ENCODE measurements around the gene KRTAP5-2.
"Not testable (repeated sequence)": the region's sequence is repeated elsewhere in the genome, so short reads cannot be mapped to it uniquely, and the experiment has no call there.

The KRTAP5-2 gene, protein sequence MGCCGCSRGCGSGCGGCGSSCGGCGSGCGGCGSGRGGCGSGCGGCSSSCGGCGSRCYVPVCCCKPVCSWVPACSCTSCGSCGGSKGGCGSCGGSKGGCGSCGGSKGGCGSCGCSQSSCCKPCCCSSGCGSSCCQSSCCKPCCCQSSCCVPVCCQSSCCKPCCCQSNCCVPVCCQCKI

DNA sequence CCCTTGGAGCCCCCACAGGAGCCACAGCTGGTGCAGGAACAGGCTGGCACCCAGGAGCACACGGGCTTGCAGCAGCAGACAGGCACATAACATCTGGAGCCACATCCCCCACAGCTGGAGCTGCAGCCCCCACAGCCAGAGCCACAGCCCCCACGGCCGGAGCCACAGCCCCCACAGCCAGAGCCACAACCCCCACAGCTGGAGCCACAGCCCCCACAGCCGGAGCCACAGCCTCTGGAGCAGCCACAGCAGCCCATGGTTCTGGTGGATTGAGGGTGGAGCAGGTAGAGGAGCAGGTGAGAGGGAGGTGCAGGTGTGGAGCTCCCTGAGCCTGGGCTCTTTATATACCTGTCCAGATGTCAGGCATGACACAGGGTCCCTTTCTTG lies at the start of gene KRTAP5-2:
Gene KRTAP5-2, minus strand, starts transcription at position 301 of the 387 bp plus-strand sequence. Its CDS starts 44 bp downstream, at position 257.
- FAIRE-seq, result no peak
- TF ChIP-seq, protein P1, sequence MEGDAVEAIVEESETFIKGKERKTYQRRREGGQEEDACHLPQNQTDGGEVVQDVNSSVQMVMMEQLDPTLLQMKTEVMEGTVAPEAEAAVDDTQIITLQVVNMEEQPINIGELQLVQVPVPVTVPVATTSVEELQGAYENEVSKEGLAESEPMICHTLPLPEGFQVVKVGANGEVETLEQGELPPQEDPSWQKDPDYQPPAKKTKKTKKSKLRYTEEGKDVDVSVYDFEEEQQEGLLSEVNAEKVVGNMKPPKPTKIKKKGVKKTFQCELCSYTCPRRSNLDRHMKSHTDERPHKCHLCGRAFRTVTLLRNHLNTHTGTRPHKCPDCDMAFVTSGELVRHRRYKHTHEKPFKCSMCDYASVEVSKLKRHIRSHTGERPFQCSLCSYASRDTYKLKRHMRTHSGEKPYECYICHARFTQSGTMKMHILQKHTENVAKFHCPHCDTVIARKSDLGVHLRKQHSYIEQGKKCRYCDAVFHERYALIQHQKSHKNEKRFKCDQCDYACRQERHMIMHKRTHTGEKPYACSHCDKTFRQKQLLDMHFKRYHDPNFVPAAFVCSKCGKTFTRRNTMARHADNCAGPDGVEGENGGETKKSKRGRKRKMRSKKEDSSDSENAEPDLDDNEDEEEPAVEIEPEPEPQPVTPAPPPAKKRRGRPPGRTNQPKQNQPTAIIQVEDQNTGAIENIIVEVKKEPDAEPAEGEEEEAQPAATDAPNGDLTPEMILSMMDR (IDR thresholded peaks at IDR 0.05; ENCODE audit: insufficient read depth, missing control alignments), result no peak
- no peak for DNase-seq (ENCODE audit: insufficient read length, low spot score)

DNA sequence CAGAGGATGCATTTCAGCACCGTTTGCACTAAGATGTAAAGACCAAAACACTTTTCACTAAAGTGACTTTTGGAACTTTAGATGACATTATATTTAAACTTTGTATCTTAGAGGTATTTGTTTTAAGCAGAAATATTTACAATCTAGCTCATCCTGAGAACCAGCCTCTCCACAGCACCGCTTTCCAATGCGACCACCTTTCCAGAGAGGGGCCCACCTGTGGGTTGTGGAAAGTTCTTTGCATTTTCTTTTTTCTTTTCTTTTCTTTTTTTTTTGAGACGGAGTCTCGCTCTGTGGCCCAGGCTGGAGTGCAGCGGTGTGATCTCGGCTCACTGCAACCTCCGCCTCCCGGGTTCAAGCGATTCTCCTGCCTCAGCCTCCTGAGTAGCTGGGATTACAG lies 48.4 kb upstream of the KRTAP5-2 start:
- DNase-seq (ENCODE audit: insufficient read length, low spot score); FAIRE-seq: not testable (repeated sequence)

DNA sequence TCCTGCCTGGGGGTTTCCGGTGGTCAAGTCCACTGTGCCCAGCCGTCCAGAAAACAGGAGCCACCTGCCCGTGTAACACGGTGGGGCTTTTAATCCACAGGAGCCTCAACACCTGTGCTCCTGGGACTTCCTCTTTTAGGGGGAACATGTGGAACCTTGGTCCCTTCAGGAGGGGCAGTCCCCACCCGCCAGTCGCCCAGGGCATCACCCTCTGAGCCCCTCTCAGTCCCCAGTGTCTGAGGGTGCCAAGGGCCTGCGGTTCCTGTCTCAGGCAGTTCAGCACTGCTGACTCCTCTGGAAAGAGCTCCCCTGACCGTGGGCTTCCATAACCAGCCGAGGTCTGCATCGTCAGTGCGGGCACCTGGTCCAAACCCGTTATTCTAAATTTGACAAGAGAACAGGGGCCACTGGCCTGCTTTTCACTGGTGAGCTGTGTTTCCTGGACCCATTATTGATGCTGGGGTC lies 47.3 kb upstream of the KRTAP5-2 start:
- DNase-seq (ENCODE audit: insufficient read length, low spot score), result no peak
- no peak for FAIRE-seq
- TF ChIP-seq, protein P1 (IDR thresholded peaks at IDR 0.05; ENCODE audit: insufficient read depth, missing control alignments), result no peak

DNA sequence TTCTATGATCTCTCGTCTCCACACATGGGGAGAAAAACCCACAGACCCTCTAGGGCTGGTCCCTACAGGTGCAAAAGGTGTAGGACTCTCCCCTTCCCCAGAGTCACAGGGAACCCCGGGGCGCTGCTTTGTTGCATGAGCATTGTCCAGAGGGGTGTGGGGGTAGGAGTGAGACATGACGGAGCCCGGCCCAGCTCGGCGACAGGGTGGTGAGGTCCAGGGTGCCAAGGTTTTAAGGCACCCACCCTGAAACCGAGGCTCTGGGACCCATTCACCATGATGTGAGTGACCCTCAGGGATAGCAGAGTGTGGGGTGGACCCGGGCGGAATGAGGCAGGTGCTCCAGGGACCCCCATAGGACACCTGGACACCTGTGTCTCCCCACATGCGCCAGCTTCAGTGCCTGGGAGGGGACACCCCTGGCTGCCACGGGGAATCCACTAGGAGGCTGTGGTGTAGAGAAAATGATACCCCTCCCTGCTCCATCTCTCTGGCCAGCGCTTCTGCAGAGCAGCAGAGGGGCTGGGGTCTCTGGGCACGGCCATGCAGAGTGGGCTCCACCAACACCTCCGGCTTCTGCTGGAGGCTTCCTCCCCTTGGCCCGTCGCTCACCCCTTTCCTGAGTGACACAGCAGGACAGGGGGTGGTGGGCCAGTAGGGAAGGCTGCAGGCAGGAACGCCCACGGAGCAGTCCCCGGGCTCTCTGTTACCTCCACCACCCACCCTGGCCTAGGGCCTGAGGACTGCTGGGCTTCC lies 46.7 kb upstream of the KRTAP5-2 start:
- TF ChIP-seq, protein P1 (IDR thresholded peaks at IDR 0.05; ENCODE audit: insufficient read depth, missing control alignments), result no peak
- DNase-seq (ENCODE audit: insufficient read length, low spot score) (no peak), FAIRE-seq (no peak)

DNA sequence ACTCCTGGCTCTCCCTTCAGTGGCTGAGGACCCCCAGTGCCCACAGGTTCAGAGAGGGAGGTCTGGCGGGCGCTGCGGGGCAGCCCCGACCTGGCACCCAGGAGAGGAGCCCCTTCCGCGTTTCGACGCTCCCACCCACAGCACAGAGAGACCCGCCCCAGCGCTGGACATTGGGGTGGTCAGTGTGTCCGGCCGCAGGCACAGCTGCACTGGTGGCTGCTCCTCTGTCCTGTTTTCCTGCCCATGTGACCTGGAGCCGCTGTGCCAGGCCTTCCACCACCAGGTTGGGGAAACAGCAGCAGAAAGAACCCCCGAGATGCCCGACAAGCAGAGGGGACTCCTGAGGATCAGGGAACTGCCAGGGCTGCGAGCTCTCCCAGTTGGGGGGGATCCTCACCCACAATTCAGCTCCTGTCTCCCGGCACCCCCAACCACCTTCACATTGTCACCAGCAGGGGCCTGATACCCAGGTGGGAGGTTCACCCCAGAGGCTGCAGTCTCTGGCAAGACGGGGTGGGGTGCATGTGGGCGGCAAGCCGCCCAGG lies 45.1 kb upstream of the KRTAP5-2 start:
- no peak for FAIRE-seq
- DNase-seq (ENCODE audit: insufficient read length, low spot score), result no peak
- TF ChIP-seq, protein P1 (IDR thresholded peaks at IDR 0.05; ENCODE audit: insufficient read depth, missing control alignments), result no peak

DNA sequence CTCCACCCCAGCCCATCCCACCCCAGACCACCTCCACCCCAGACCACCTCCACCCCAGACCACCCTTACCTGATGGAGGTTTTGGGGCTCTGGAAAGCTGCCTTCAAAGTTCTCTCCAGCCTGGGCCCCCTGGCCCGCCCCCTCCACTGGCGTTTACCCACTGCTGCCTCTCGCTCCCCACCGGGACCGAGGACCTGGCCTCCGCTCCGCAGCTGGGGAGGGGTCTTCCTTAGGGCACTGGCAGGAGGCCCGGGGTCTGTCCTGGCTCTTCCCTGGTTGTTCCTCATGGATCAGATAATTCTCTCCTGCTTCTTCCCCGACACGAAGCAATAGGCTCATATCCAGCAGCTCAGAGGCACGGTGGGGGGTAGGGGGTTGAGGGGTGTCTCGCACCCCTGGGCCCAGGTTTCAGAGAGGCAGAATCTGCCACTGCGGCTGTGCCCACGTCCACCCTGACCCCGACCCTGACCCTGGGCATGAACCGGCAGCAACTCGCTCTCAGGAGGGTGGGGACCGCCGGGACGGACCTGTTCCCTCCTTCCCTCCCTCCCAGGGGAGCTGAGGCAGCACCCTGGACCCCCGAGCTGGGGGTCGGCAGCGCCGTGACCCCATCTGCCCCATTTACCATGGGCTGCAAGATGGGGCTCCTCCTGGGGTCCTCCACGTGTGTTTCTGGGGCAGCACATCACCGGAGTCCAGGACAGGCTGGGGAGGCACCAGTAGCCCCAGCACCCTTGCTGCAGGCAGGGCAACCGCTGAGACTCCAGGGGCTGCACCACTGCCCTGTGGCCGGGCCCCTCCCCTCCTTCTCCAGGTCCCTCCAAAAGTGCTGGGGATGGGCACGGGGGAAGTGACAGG lies 44.4 kb upstream of the KRTAP5-2 start:
- TF ChIP-seq, protein P1 (IDR thresholded peaks at IDR 0.05; ENCODE audit: insufficient read depth, missing control alignments), result no peak
- FAIRE-seq, result no peak

DNA sequence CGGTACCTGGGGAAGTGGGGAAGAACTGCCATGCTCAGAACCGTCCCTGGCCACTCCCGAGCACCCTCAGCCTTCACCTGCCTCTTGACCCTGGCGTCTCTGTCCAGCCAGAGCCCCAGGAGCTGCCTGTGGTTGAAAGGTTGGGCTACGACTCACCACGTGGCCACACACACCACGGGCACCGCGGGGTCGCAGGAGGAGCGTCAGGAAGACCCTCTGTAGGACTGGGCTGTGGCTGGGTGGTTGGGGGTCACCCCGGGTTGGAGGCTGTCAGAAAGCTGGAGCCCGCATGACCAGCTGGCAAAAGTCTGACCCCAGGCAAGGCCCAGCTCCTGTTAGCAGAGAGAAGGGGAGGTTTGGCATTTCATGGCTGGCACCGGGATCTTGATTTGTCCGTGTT lies 43.0 kb upstream of the KRTAP5-2 start:
- no peak for FAIRE-seq
- DNase-seq (ENCODE audit: insufficient read length, low spot score), result no peak
- TF ChIP-seq, protein P1 (IDR thresholded peaks at IDR 0.05; ENCODE audit: insufficient read depth, missing control alignments), result no peak

More for the DNA sequence above, 44.4 kb upstream of the KRTAP5-2 start:
- no peak for DNase-seq (ENCODE audit: insufficient read length, low spot score)

Measured in D721Med (cell line).